Measurements from ENCODE around the gene PPFIA3.

PPFIA3 gene

DNA sequence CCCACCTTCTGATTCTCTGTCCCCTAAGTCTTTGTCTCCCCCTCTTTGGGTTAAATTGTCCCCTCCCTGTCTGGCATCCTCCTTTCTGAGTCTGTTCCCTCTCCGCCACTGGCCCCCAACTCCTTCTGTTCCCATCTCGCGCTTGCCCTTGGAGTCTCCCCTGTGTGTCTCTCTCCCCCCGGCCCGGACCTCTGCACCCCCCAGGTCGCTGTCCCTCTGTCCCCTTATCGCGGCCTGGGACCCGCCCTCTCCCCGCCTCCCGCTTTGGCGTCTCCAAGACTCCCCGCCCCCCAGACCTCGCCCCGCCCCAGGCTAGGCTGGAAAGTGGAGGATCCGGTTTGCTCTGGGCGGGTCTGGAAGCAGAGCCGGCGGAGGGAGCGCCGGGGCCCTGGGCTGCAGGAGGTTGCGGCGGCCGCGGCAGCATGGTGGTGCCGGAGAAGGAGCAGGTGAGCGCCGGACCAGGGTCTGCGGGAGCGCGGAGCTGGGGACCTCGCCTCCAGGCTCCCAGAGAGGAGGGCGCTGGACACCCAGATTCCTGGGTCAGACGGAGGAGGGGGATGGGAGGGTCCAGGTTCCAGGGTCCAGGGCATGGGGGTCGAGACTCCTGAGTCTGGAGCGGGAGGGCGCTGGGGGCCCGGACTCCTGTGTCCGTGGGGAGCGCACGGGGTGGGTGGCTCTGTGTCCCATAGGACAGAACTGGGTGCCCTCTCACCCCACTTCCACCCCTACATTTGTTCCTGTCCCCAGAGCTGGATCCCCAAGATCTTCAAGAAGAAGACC lies 38.3 kb downstream of the PPFIA3 start, which contains the start of gene TRPM4:
Gene TRPM4 (plus strand): TSS at position 348 of the 780 bp plus-strand sequence. CDS start 75 bp downstream, at position 423.
- peak within 1 kb of the TSS; percentile 92 to 94 for H3K9ac ChIP-seq (ENCODE audit: low read depth in 1 of 2, low read length in 2 of 2)
- H3K4me3 ChIP-seq (ENCODE audit: low read length in 2 of 2), result peak within 1 kb of the TSS; percentile 86 to 90
- H3K4me1 ChIP-seq (ENCODE audit: control insufficient read depth in 2 of 2, insufficient read depth in 2 of 2, low read length in 2 of 2), result peaks cover 14 to 31% of the 10 kb centered on the region in 2 donors
- H3K36me3 ChIP-seq (ENCODE audit: control insufficient read depth in 2 of 2, insufficient read depth in 2 of 2, low read length in 2 of 2), result peaks cover 0 to 3% of the 10 kb centered on the region in 2 donors
- no peaks in the 10 kb centered on the region for H3K9me3 ChIP-seq (ENCODE audit: control insufficient read depth in 2 of 2, low read length in 2 of 2)
- H3K27ac ChIP-seq (ENCODE audit: low read depth in 2 of 2, low read length in 2 of 2), result peak within 1 kb of the TSS; percentile 98 to 99
- peaks cover 0 to 3% of the 10 kb centered on the region in 2 donors for H3K27me3 ChIP-seq (ENCODE audit: control insufficient read depth in 2 of 2, insufficient read depth in 2 of 2, low read length in 2 of 2)

DNA sequence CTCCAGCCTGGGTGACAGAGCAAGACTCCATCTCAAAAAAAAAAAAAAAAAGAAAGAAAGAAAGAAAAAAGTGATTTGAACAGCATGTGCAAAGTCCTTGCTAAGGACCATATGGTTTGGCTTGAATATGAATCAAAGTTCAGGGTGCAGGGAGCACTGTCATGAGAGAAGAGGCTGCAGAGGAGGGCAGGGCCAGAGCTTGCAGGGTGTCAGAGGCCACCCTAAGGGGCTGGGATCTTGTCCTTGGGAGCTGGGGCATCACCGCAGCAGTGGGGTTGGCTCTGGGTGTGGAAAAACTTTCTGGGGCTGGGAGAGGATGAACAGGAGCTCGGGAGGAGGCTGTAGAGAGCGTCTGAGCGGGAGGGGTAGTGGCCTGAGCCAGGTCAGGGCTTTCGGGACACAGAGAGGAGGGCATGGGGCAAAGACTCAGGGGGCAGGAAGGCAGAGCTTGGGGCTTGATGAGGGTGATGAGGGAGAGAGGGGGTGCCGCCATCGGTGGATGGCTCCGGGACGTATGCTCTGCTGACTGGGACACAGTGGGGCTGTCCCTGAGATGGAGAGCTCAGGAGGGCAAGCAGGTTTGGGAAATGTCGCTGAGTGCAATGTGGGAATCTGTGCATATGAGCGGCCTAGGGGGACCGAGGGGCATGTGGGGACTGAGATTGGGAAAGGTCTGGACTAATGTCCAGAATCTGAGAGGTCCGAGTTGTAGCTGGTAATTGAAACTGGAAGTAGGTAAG lies 41.3 kb downstream of the PPFIA3 start:
- Histone ChIP-seq H3K27me3 (ENCODE audit: control insufficient read depth in 2 of 2, insufficient read depth in 2 of 2, low read length in 2 of 2) (peaks cover 0 to 3% of the 10 kb centered on the region in 2 donors), H3K9me3 (ENCODE audit: control insufficient read depth in 2 of 2, low read length in 2 of 2) (no peaks in the 10 kb centered on the region), H3K27ac (ENCODE audit: low read depth in 2 of 2, low read length in 2 of 2) (peak overlapping the region in 1 of 2 donors; percentile 98), H3K9ac (ENCODE audit: low read depth in 1 of 2, low read length in 2 of 2) (no peak overlapping the region), H3K4me3 (ENCODE audit: low read length in 2 of 2) (peak overlapping the region in 1 of 2 donors; percentile 26), H3K36me3 (ENCODE audit: control insufficient read depth in 2 of 2, insufficient read depth in 2 of 2, low read length in 2 of 2) (peaks cover 1 to 3% of the 10 kb centered on the region in 2 donors), H3K4me1 (ENCODE audit: control insufficient read depth in 2 of 2, insufficient read depth in 2 of 2, low read length in 2 of 2) (peaks cover 21 to 46% of the 10 kb centered on the region in 2 donors)

DNA sequence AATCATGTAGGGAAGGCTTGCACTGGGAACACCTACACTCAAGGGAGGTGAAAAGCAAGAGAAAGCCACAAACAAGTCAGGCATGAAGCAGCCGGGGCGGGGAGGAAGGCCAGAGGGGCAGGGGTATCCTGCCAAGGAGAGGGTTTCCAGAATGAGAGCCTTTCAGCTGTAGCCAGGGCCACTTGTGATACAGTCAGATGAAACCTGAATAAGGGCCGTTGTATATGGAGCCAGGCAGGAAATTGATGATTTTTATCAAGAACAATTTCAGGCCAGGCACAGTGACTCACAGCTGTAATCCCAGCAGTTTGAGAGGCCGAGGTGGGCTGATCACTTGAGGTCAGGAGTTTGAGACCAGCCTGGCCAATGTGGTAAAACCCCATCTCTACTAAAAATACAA lies 42.6 kb downstream of the PPFIA3 start:
- Histone ChIP-seq H3K4me1 (ENCODE audit: control insufficient read depth in 2 of 2, insufficient read depth in 2 of 2, low read length in 2 of 2) (peaks cover 27 to 54% of the 10 kb centered on the region in 2 donors), H3K36me3 (ENCODE audit: control insufficient read depth in 2 of 2, insufficient read depth in 2 of 2, low read length in 2 of 2) (peaks cover 3% of the 10 kb centered on the region in 2 donors), H3K9me3 (ENCODE audit: control insufficient read depth in 2 of 2, low read length in 2 of 2) (no peaks in the 10 kb centered on the region), H3K9ac (ENCODE audit: low read depth in 1 of 2, low read length in 2 of 2) (no peak overlapping the region), H3K4me3 (ENCODE audit: low read length in 2 of 2) (no peak overlapping the region), H3K27ac (ENCODE audit: low read depth in 2 of 2, low read length in 2 of 2) (no peak overlapping the region), H3K27me3 (ENCODE audit: control insufficient read depth in 2 of 2, insufficient read depth in 2 of 2, low read length in 2 of 2) (peaks cover 0 to 3% of the 10 kb centered on the region in 2 donors)

DNA sequence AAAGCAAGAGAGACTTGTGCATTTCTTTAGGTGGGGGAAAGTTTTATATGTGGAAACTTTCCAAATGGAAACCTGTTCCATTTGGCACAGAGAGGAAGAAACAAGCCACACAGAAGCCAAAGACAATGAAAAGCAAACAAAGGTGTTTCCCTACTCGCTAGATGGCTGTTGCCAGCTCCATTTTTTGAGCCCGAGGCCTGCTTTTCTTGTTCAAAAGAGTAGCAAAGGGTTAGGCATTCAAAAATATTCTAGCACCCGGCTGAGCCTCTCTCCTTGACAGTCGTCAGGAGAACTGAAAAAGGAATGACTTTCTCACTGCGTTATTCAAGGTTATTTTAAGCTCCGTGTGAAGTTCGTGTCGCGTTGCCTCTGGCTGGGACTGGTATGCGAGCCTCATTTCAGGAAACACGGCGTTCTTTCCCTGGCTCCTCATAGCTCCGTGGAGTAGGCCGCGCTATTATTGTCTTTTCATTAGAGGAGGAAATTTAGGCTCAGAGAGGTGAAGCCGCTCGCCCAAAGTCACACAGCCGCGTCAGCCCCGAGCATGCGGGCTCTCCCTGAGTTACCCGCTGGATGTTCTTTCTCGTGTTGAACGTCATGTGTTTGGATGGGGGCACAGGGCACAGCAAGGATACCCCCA lies 45.9 kb downstream of the PPFIA3 start:
- Histone ChIP-seq H3K4me3 (ENCODE audit: low read length in 2 of 2) (peak overlapping the region; percentile 56 to 65), H3K27me3 (ENCODE audit: control insufficient read depth in 2 of 2, insufficient read depth in 2 of 2, low read length in 2 of 2) (no peaks in the 10 kb centered on the region), H3K36me3 (ENCODE audit: control insufficient read depth in 2 of 2, insufficient read depth in 2 of 2, low read length in 2 of 2) (peaks cover 6 to 8% of the 10 kb centered on the region in 2 donors), H3K9ac (ENCODE audit: low read depth in 1 of 2, low read length in 2 of 2) (peak overlapping the region; percentile 79 to 80), H3K4me1 (ENCODE audit: control insufficient read depth in 2 of 2, insufficient read depth in 2 of 2, low read length in 2 of 2) (peaks cover 28 to 49% of the 10 kb centered on the region in 2 donors), H3K27ac (ENCODE audit: low read depth in 2 of 2, low read length in 2 of 2) (peak overlapping the region; percentile 73 to 90), H3K9me3 (ENCODE audit: control insufficient read depth in 2 of 2, low read length in 2 of 2) (no peaks in the 10 kb centered on the region)

DNA sequence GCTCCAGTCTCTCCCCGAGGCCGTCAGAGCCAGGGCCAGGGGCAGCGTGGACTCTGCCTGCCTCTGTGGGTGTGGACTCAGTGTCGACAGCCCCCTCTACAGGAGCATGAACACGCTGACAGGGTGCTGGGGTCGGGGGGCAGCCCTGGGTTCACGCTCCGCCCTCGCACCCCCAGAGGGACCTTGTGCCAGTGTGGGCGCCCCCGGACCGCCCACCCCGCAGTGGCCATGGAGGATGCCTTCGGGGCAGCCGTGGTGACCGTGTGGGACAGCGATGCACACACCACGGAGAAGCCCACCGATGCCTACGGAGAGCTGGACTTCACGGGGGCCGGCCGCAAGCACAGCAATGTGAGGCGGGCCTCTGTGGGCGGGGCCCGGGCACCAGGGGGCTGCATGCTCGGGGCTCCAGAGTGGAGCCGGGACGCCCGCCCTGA lies 46.5 kb downstream of the PPFIA3 start:
- peak overlapping the region; percentile 79 to 80 for H3K9ac ChIP-seq (ENCODE audit: low read depth in 1 of 2, low read length in 2 of 2)
- H3K36me3 ChIP-seq (ENCODE audit: control insufficient read depth in 2 of 2, insufficient read depth in 2 of 2, low read length in 2 of 2), result peaks cover 8% of the 10 kb centered on the region in 2 donors
- peak overlapping the region; percentile 56 to 68 for H3K4me3 ChIP-seq (ENCODE audit: low read length in 2 of 2)
- peaks cover 24 to 49% of the 10 kb centered on the region in 2 donors for H3K4me1 ChIP-seq (ENCODE audit: control insufficient read depth in 2 of 2, insufficient read depth in 2 of 2, low read length in 2 of 2)
- no peaks in the 10 kb centered on the region for H3K27me3 ChIP-seq (ENCODE audit: control insufficient read depth in 2 of 2, insufficient read depth in 2 of 2, low read length in 2 of 2)
- peak overlapping the region; percentile 73 to 90 for H3K27ac ChIP-seq (ENCODE audit: low read depth in 2 of 2, low read length in 2 of 2)
- no peaks in the 10 kb centered on the region for H3K9me3 ChIP-seq (ENCODE audit: control insufficient read depth in 2 of 2, low read length in 2 of 2)

DNA sequence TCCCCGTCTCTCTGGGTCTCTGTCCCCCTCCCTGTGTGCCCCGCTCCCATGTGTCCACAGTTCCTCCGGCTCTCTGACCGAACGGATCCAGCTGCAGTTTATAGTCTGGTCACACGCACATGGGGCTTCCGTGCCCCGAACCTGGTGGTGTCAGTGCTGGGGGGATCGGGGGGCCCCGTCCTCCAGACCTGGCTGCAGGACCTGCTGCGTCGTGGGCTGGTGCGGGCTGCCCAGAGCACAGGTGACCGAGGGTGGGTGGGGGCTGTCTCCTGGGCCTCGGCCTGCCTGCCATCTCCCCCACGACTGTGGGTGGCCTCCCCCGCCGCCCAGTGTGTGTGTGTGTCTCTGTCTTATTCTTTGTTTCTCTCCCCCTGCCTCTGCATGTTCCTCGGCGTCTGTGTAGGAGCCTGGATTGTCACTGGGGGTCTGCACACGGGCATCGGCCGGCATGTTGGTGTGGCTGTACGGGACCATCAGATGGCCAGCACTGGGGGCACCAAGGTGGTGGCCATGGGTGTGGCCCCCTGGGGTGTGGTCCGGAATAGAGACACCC lies 48.6 kb downstream of the PPFIA3 start:
- no peaks in the 10 kb centered on the region for H3K27me3 ChIP-seq (ENCODE audit: control insufficient read depth in 2 of 2, insufficient read depth in 2 of 2, low read length in 2 of 2)
- peaks cover 24 to 29% of the 10 kb centered on the region in 2 donors for H3K36me3 ChIP-seq (ENCODE audit: control insufficient read depth in 2 of 2, insufficient read depth in 2 of 2, low read length in 2 of 2)
- peak overlapping the region; percentile 1 to 56 for H3K27ac ChIP-seq (ENCODE audit: low read depth in 2 of 2, low read length in 2 of 2)
- H3K9me3 ChIP-seq (ENCODE audit: control insufficient read depth in 2 of 2, low read length in 2 of 2), result no peaks in the 10 kb centered on the region
- peak overlapping the region; percentile 19 to 26 for H3K4me3 ChIP-seq (ENCODE audit: low read length in 2 of 2)
- peak overlapping the region; percentile 24 to 32 for H3K9ac ChIP-seq (ENCODE audit: low read depth in 1 of 2, low read length in 2 of 2)
- peaks cover 24 to 47% of the 10 kb centered on the region in 2 donors for H3K4me1 ChIP-seq (ENCODE audit: control insufficient read depth in 2 of 2, insufficient read depth in 2 of 2, low read length in 2 of 2)

DNA sequence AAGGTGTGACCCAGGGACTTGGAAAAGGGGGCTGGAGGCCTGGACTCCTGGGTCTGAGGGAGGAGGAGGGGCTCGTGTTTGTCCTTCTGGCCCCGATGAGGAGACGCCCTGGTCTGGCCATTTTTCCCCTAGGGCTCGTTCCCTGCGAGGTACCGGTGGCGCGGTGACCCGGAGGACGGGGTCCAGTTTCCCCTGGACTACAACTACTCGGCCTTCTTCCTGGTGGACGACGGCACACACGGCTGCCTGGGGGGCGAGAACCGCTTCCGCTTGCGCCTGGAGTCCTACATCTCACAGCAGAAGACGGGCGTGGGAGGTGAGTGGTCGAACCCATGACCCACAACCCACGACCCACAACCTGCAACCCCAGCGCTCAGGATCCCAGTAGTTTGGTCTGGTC lies 49.1 kb downstream of the PPFIA3 start:
- peak overlapping the region; percentile 1 to 56 for H3K27ac ChIP-seq (ENCODE audit: low read depth in 2 of 2, low read length in 2 of 2)
- peak overlapping the region; percentile 14 to 24 for H3K9ac ChIP-seq (ENCODE audit: low read depth in 1 of 2, low read length in 2 of 2)
- peaks cover 28 to 34% of the 10 kb centered on the region in 2 donors for H3K36me3 ChIP-seq (ENCODE audit: control insufficient read depth in 2 of 2, insufficient read depth in 2 of 2, low read length in 2 of 2)

DNA sequence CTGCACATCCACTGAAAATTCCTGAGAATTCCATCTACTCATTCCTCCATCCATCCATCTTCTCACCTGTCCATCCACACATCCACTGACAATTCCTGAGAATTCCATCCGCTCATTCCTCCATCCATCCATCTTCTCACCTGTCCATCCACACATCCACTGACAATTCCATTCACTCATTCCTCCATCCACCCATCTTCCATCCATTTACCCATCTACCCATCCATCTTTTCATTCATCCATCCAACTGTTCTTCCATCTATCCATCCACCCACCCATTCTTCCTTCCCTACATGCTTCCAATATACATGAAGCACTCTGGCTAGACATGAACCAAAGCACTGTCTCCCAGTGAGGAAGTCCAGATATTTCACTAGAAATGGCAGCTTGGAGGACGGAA lies 53.9 kb downstream of the PPFIA3 start:
- H3K4me3 ChIP-seq (ENCODE audit: low read length in 2 of 2), result no peak overlapping the region
- peaks cover 8 to 18% of the 10 kb centered on the region in 2 donors for H3K4me1 ChIP-seq (ENCODE audit: control insufficient read depth in 2 of 2, insufficient read depth in 2 of 2, low read length in 2 of 2)
- H3K9ac ChIP-seq (ENCODE audit: low read depth in 1 of 2, low read length in 2 of 2), result no peak overlapping the region
- no peaks in the 10 kb centered on the region for H3K9me3 ChIP-seq (ENCODE audit: control insufficient read depth in 2 of 2, low read length in 2 of 2)
- H3K27me3 ChIP-seq (ENCODE audit: control insufficient read depth in 2 of 2, insufficient read depth in 2 of 2, low read length in 2 of 2), result no peaks in the 10 kb centered on the region
- no peak overlapping the region for H3K27ac ChIP-seq (ENCODE audit: low read depth in 2 of 2, low read length in 2 of 2)
- peaks cover 47 to 48% of the 10 kb centered on the region in 2 donors for H3K36me3 ChIP-seq (ENCODE audit: control insufficient read depth in 2 of 2, insufficient read depth in 2 of 2, low read length in 2 of 2)

More for the DNA sequence above, 49.1 kb downstream of the PPFIA3 start:
- peak overlapping the region; percentile 19 to 26 for H3K4me3 ChIP-seq (ENCODE audit: low read length in 2 of 2)
- H3K9me3 ChIP-seq (ENCODE audit: control insufficient read depth in 2 of 2, low read length in 2 of 2), result no peaks in the 10 kb centered on the region
- no peaks in the 10 kb centered on the region for H3K27me3 ChIP-seq (ENCODE audit: control insufficient read depth in 2 of 2, insufficient read depth in 2 of 2, low read length in 2 of 2)
- H3K4me1 ChIP-seq (ENCODE audit: control insufficient read depth in 2 of 2, insufficient read depth in 2 of 2, low read length in 2 of 2), result peaks cover 24 to 47% of the 10 kb centered on the region in 2 donors

DNA sequence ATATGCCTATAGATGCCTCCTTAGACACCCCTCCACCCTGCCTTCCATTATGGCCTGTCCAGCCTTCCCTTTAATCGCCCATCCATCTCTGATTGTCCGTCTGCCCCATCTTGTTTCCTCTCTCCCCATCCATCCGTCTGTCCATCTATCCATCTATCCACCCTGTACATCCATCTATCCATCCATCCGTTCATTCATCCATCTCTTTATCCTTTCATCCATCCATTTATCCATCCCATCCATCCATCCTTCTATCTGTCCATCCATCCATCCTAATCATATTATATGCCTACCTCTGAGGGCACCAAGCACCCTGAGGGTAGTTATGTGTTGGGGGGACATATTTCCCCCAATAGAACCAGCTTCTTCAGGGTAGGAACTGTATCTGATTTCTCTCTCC lies 61.3 kb downstream of the PPFIA3 start:
- Histone ChIP-seq H3K9ac (ENCODE audit: low read depth in 1 of 2, low read length in 2 of 2) (no peak overlapping the region), H3K9me3 (ENCODE audit: control insufficient read depth in 2 of 2, low read length in 2 of 2) (no peaks in the 10 kb centered on the region), H3K27ac (ENCODE audit: low read depth in 2 of 2, low read length in 2 of 2) (no peak overlapping the region), H3K4me1 (ENCODE audit: control insufficient read depth in 2 of 2, insufficient read depth in 2 of 2, low read length in 2 of 2) (no peaks in the 10 kb centered on the region), H3K4me3 (ENCODE audit: low read length in 2 of 2) (no peak overlapping the region), H3K27me3 (ENCODE audit: control insufficient read depth in 2 of 2, insufficient read depth in 2 of 2, low read length in 2 of 2) (no peaks in the 10 kb centered on the region), H3K36me3 (ENCODE audit: control insufficient read depth in 2 of 2, insufficient read depth in 2 of 2, low read length in 2 of 2) (peaks cover 48 to 58% of the 10 kb centered on the region in 2 donors)

Measured in mucosa of rectum (tissue), 2 donors.